ENCODE measurements around the gene REV3L.
"Not testable (repeated sequence)": the region's sequence is repeated elsewhere in the genome, so short reads cannot be mapped to it uniquely, and the experiment has no call there.

The REV3L gene

GRCh38 chr6:111499269-111499793 lies 16.3 kb upstream of the REV3L start:
- no peak for DNase-seq (ENCODE audit: low read depth in 2 of 2)

GRCh38 chr6:111494951-111495635 lies 12.1 kb upstream of the REV3L start:
- no peak for DNase-seq (ENCODE audit: low read depth in 2 of 2)

- no peak for DNase-seq (ENCODE audit: low read depth in 2 of 2)
These were observed 9.5 kb upstream of the REV3L start for GRCh38 chr6:111492499-111492898.

- no peak for DNase-seq (ENCODE audit: low read depth in 2 of 2)
These were observed 7.0 kb upstream of the REV3L start for GRCh38 chr6:111490067-111490466.

GRCh38 chr6:111487661-111488060 lies 4.6 kb upstream of the REV3L start:
- no peak for DNase-seq (ENCODE audit: low read depth in 2 of 2)

GRCh38 chr6:111486921-111487320 lies 3.9 kb upstream of the REV3L start:
- no peak for DNase-seq (ENCODE audit: low read depth in 2 of 2)

GRCh38 chr6:111486475-111486874 lies 3.5 kb upstream of the REV3L start:
- no peak for DNase-seq (ENCODE audit: low read depth in 2 of 2)

- DNase-seq (ENCODE audit: low read depth in 2 of 2) = no peak
These were observed 2.3 kb upstream of the REV3L start for GRCh38 chr6:111485342-111485741.

- no peak for DNase-seq (ENCODE audit: low read depth in 2 of 2)
These were observed 1.6 kb upstream of the REV3L start for GRCh38 chr6:111484633-111484930.

- peak; percentile 79 to 82 for DNase-seq (ENCODE audit: low read depth in 2 of 2)
These were observed 966 bp upstream of the REV3L start for GRCh38 chr6:111483736-111484632.

GRCh38 chr6:111482188-111482958 lies 645 bp downstream of the REV3L start:
- peak; percentile 35 to 43 for DNase-seq (ENCODE audit: low read depth in 2 of 2)

- DNase-seq (ENCODE audit: low read depth in 2 of 2) = no peak
These were observed 1.2 kb downstream of the REV3L start for GRCh38 chr6:111481836-111482187.

GRCh38 chr6:111480988-111481822 lies 1.8 kb downstream of the REV3L start:
- no peak for DNase-seq (ENCODE audit: low read depth in 2 of 2)

GRCh38 chr6:111478749-111479148 lies 4.3 kb downstream of the REV3L start:
- DNase-seq (ENCODE audit: low read depth in 2 of 2) = no peak

GRCh38 chr6:111478064-111478476 lies 4.9 kb downstream of the REV3L start:
- DNase-seq (ENCODE audit: low read depth in 2 of 2) = no peak

GRCh38 chr6:111477481-111477938 lies 5.5 kb downstream of the REV3L start:
- DNase-seq (ENCODE audit: low read depth in 2 of 2) = no peak

- DNase-seq (ENCODE audit: low read depth in 2 of 2) = not testable (repeated sequence)
These were observed 7.0 kb downstream of the REV3L start for GRCh38 chr6:111476061-111476460.

GRCh38 chr6:111474771-111475170 lies 8.2 kb downstream of the REV3L start:
- DNase-seq (ENCODE audit: low read depth in 2 of 2) = no peak

GRCh38 chr6:111474106-111474505 lies 8.9 kb downstream of the REV3L start:
- DNase-seq (ENCODE audit: low read depth in 2 of 2) = no peak

- no peak for DNase-seq (ENCODE audit: low read depth in 2 of 2)
These were observed 10.0 kb downstream of the REV3L start for GRCh38 chr6:111472933-111473435.

- no peak for DNase-seq (ENCODE audit: low read depth in 2 of 2)
These were observed 11.1 kb downstream of the REV3L start for GRCh38 chr6:111471958-111472357.

All from stimulated activated CD4-positive, alpha-beta T cell treated with anti-CD3 and anti-CD28 coated beads, Interleukin-1b, Interleukin-23, amount 100 ng/mL, for 4 hours (primary cell).